ENCODE results near the gene WDR70. TPM values are rescaled to one million over a fixed set of nuclear protein-coding genes. Genes with fewer than 3 reads are reported as not detected.
"Not testable (repeated sequence)": the region's sequence is repeated elsewhere in the genome, so short reads cannot be mapped to it uniquely, and the experiment has no call there.

The WDR70 gene
- total RNA-seq, 2 donors from 2014 or later, result 34.2 to 36.1 TPM

DNA sequence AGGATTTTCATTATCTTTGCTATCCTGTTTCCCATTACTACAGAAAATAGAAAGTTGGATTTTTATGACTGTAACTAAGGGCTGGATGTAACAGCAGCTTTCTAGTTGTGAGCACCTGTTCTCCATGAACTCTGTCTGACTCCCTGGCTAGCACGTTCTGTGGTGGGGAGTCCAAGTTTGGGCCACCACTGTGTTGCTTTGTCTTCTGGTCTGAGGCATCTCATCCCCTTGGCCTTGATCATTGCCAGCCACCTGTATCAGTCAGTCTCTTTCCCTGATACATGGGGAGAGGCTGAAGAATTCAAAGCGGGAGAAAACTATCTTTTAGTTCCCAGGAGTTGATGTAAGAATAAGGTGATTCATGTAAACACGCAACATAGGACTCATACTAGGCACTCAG, 33.4 kb downstream of the WDR70 start:
- TF ChIP-seq, protein P1, sequence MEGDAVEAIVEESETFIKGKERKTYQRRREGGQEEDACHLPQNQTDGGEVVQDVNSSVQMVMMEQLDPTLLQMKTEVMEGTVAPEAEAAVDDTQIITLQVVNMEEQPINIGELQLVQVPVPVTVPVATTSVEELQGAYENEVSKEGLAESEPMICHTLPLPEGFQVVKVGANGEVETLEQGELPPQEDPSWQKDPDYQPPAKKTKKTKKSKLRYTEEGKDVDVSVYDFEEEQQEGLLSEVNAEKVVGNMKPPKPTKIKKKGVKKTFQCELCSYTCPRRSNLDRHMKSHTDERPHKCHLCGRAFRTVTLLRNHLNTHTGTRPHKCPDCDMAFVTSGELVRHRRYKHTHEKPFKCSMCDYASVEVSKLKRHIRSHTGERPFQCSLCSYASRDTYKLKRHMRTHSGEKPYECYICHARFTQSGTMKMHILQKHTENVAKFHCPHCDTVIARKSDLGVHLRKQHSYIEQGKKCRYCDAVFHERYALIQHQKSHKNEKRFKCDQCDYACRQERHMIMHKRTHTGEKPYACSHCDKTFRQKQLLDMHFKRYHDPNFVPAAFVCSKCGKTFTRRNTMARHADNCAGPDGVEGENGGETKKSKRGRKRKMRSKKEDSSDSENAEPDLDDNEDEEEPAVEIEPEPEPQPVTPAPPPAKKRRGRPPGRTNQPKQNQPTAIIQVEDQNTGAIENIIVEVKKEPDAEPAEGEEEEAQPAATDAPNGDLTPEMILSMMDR (conservative IDR thresholded peaks at IDR 0.05), result no peak
- no peak overlapping the region for H3K27ac ChIP-seq (ENCODE audit: low read depth, low read length)
- H3K9ac ChIP-seq (ENCODE audit: extremely low read depth, low read length, poor library complexity, severe bottlenecking), result no peak overlapping the region
- H3K4me1 Mint-ChIP-seq, result no peaks in the 10 kb centered on the region
- H3K36me3 Mint-ChIP-seq (ENCODE audit: low read depth), result peaks cover 34% of the 10 kb centered on the region
- 69 to 84% methylated on average over 1 to 3 of the region's 3 CpGs for WGBS, 2 experiments (ENCODE audit: insufficient coverage in 1 of 2, insufficient read length in 1 of 2)
- H3K27ac Mint-ChIP-seq, result no peak overlapping the region
- peaks cover 13% of the 10 kb centered on the region for H3K9me3 Mint-ChIP-seq
- no peak overlapping the region for H3K4me3 Mint-ChIP-seq
- no peaks in the 10 kb centered on the region for H3K27me3 Mint-ChIP-seq (ENCODE audit: insufficient read depth)
- H3K36me3 ChIP-seq (ENCODE audit: control insufficient read depth, insufficient read depth, low read length), result peaks cover 17% of the 10 kb centered on the region
- no peaks in the 10 kb centered on the region for H3K9me3 ChIP-seq (ENCODE audit: control insufficient read depth, low read length)
- no peaks in the 10 kb centered on the region for H3K27me3 ChIP-seq (ENCODE audit: control insufficient read depth, insufficient read depth, low read length, poor library complexity, severe bottlenecking)
- H3K4me3 ChIP-seq (ENCODE audit: low read length), result no peak overlapping the region
- H3K4me1 ChIP-seq (ENCODE audit: control insufficient read depth, insufficient read depth, low read length), result no peaks in the 10 kb centered on the region
- no peak for DNase-seq

DNA sequence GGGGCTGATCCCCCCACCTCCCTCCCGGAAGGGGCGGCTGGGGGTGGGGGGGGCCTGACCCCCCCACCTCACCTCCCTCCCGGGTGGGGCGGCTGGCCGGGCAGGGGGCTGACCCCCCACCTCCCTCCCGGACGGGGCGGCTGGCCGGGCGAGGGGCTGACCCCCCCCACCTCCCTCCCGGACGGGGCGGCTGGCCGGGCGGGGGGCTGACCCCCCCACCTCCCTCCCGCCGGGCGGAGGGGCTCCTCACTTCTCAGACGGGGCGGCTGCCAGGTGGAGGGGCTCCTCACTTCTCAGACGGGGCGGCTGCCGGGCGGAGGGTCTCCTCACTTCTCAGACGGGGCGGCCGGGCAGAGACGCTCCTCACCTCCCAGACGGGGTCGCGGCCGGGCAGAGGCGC, 36.3 kb downstream of the WDR70 start:
- H3K27ac Mint-ChIP-seq; H3K4me3 Mint-ChIP-seq; H3K9me3 ChIP-seq (ENCODE audit: control insufficient read depth, low read length); H3K4me1 ChIP-seq (ENCODE audit: control insufficient read depth, insufficient read depth, low read length); H3K27me3 ChIP-seq (ENCODE audit: control insufficient read depth, insufficient read depth, low read length, poor library complexity, severe bottlenecking); H3K4me1 Mint-ChIP-seq; H3K9ac ChIP-seq (ENCODE audit: extremely low read depth, low read length, poor library complexity, severe bottlenecking); DNase-seq; H3K27me3 Mint-ChIP-seq (ENCODE audit: insufficient read depth); H3K4me3 ChIP-seq (ENCODE audit: low read length); H3K27ac ChIP-seq (ENCODE audit: low read depth, low read length): not testable (repeated sequence)
- Mint-ChIP-seq H3K9me3 (peaks cover 18% of the 10 kb centered on the region), H3K36me3 (ENCODE audit: low read depth) (peaks cover 41% of the 10 kb centered on the region)
- WGBS, 2 experiments (ENCODE audit: insufficient coverage in 1 of 2, insufficient read length in 1 of 2), result 95% methylated on average over 9 of the region's 33 CpGs; no CpG with 5 or more reads in 1 of the 2 experiments
- peaks cover 17% of the 10 kb centered on the region for H3K36me3 ChIP-seq (ENCODE audit: control insufficient read depth, insufficient read depth, low read length)

DNA sequence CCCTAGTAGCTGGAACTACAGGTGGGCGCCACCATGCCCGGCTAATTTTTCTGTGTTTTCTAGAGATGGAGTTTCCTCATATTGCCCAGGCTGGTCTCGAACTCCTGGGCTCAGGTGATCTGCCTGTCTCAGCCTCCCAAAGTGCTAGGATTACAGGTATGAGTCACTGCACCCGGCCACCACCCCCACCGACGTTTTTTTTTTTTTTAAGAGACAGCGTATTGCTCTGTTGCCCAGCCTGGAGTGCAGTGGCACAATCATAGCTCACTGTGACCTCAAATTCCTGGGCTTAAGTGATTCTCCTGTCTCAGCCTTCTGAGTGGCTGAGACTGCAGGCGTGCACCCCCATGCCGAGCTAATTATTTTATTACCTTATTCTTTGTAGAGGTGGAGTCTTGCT, 38.2 kb downstream of the WDR70 start:
- peaks cover 14% of the 10 kb centered on the region for H3K36me3 ChIP-seq (ENCODE audit: control insufficient read depth, insufficient read depth, low read length)
- no peak for DNase-seq
- TF ChIP-seq, protein P1 (conservative IDR thresholded peaks at IDR 0.05), result no peak
- no peak overlapping the region for H3K4me3 ChIP-seq (ENCODE audit: low read length)
- WGBS, 2 experiments (ENCODE audit: insufficient coverage in 1 of 2, insufficient read length in 1 of 2), result 92 to 94% methylated on average over 8 to 9 of the region's 9 CpGs
- no peak overlapping the region for H3K27ac ChIP-seq (ENCODE audit: low read depth, low read length)
- no peaks in the 10 kb centered on the region for H3K9me3 ChIP-seq (ENCODE audit: control insufficient read depth, low read length)
- no peak overlapping the region for H3K9ac ChIP-seq (ENCODE audit: extremely low read depth, low read length, poor library complexity, severe bottlenecking)
- H3K27me3 ChIP-seq (ENCODE audit: control insufficient read depth, insufficient read depth, low read length, poor library complexity, severe bottlenecking), result no peaks in the 10 kb centered on the region
- H3K27me3 Mint-ChIP-seq (ENCODE audit: insufficient read depth), result no peaks in the 10 kb centered on the region
- peaks cover 18% of the 10 kb centered on the region for H3K9me3 Mint-ChIP-seq
- H3K4me1 ChIP-seq (ENCODE audit: control insufficient read depth, insufficient read depth, low read length), result no peaks in the 10 kb centered on the region
- no peak overlapping the region for H3K27ac Mint-ChIP-seq
- no peak overlapping the region for H3K4me3 Mint-ChIP-seq
- peaks cover 40% of the 10 kb centered on the region for H3K36me3 Mint-ChIP-seq (ENCODE audit: low read depth)
- H3K4me1 Mint-ChIP-seq, result no peaks in the 10 kb centered on the region

DNA sequence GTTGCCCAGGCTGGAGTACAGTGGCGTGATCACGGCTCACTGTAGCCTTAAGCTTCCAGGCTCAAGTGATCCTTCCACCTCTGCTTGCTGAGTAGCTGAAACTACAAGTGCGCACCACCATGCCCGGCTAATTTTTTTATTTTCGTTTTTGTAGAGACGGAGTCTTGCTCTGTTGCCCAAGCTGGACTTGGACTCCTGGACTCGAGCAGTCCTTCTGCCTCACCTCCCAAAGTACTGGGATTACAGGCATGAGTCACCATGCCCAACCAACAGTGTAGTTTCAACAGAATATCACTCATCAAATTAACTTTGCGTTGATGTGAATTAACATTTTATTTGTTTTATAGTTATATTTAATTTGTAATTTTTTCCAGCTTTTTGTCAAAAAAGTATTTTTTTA, 45.3 kb downstream of the WDR70 start:
- no peak for DNase-seq
- 94 to 98% methylated on average over 5 to 7 of the region's 8 CpGs for WGBS, 2 experiments (ENCODE audit: insufficient coverage in 1 of 2, insufficient read length in 1 of 2)

More for the DNA sequence above, 45.3 kb downstream of the WDR70 start:
- Mint-ChIP-seq H3K36me3 (ENCODE audit: low read depth) (peaks cover 30% of the 10 kb centered on the region), H3K27ac (no peak overlapping the region), H3K9me3 (no peaks in the 10 kb centered on the region), H3K4me3 (no peak overlapping the region), H3K27me3 (ENCODE audit: insufficient read depth) (no peaks in the 10 kb centered on the region), H3K4me1 (no peaks in the 10 kb centered on the region)
- Histone ChIP-seq H3K4me1 (ENCODE audit: control insufficient read depth, insufficient read depth, low read length) (no peaks in the 10 kb centered on the region), H3K9me3 (ENCODE audit: control insufficient read depth, low read length) (no peaks in the 10 kb centered on the region), H3K4me3 (ENCODE audit: low read length) (no peak overlapping the region), H3K36me3 (ENCODE audit: control insufficient read depth, insufficient read depth, low read length) (peaks cover 3% of the 10 kb centered on the region), H3K9ac (ENCODE audit: extremely low read depth, low read length, poor library complexity, severe bottlenecking) (no peak overlapping the region), H3K27ac (ENCODE audit: low read depth, low read length) (no peak overlapping the region), H3K27me3 (ENCODE audit: control insufficient read depth, insufficient read depth, low read length, poor library complexity, severe bottlenecking) (no peaks in the 10 kb centered on the region)
- TF ChIP-seq, protein P1 (conservative IDR thresholded peaks at IDR 0.05), result no peak
